Liver (tissue), 9 donors: ENCODE measurements around the gene STXBP1. TPM values are rescaled to one million over a fixed set of nuclear protein-coding genes. Genes with fewer than 3 reads are reported as not detected.

Source experiments
- DNase-seq: peaks from one replicate; pipeline ENCODE4 v3.0.0-alpha.2; 2017; ENCODE audit warnings: low spot score
- H3K27ac ChIP-seq, 2 donors: one replicate each; pipeline ENCODE4 v1.7.0; 2013; ENCODE audit warnings: inconsistent platforms in 2 of 2, low read length in 2 of 2, control low read depth in 1 of 2, low read depth in 1 of 2, mild to moderate bottlenecking in 1 of 2
- H3K27me3 ChIP-seq, 4 donors: one replicate each; pipeline versions ENCODE4 v1.6.1 to v1.7.0; 2013; ENCODE audit warnings: low read length in 3 of 4, inconsistent platforms in 1 of 4, mild to moderate bottlenecking in 1 of 4, moderate library complexity in 1 of 4; ENCODE audit not compliant: control insufficient read depth in 4 of 4, insufficient read depth in 4 of 4
- H3K36me3 ChIP-seq, 4 donors: one replicate each; pipeline versions ENCODE4 v1.6.1 to v1.7.0; 2013; ENCODE audit warnings: low read length in 3 of 4, mild to moderate bottlenecking in 3 of 4, low read depth in 1 of 4, moderate library complexity in 1 of 4; ENCODE audit not compliant: control insufficient read depth in 4 of 4, insufficient read depth in 3 of 4
- H3K4me1 ChIP-seq, 4 donors: one replicate each; pipeline versions ENCODE4 v1.6.1 to v1.7.0; 2013; ENCODE audit warnings: low read length in 3 of 4, mild to moderate bottlenecking in 3 of 4, moderate library complexity in 1 of 4; ENCODE audit not compliant: control insufficient read depth in 4 of 4, insufficient read depth in 4 of 4
- H3K4me3 ChIP-seq, 3 donors: one replicate each; pipeline versions ENCODE4 v1.6.1 to v1.7.0; 2013; ENCODE audit warnings: low read length in 3 of 3, control low read depth in 1 of 3, low read depth in 1 of 3, mild to moderate bottlenecking in 1 of 3
- H3K9ac ChIP-seq, 2 donors: one replicate each; pipeline ENCODE4 v1.7.0; 2013; ENCODE audit warnings: low read length in 2 of 2, mild to moderate bottlenecking in 2 of 2, moderate library complexity in 2 of 2, control low read depth in 1 of 2, low read depth in 1 of 2
- H3K9me3 ChIP-seq, 4 donors: one replicate each; pipeline versions ENCODE4 v1.6.1 to v1.7.0; 2013; ENCODE audit warnings: low read length in 3 of 4; ENCODE audit not compliant: control insufficient read depth in 4 of 4
- ATF3 ChIP-seq: IDR thresholded peaks from 2 replicates; pipeline ENCODE4 v1.6.1; 2016; ENCODE audit warnings: antibody characterized with exemption
- FOXA2 ChIP-seq: IDR thresholded peaks from 2 replicates; pipeline ENCODE4 v1.6.1; 2016; ENCODE audit warnings: antibody characterized with exemption
- HNF4G ChIP-seq: IDR thresholded peaks from 2 replicates; pipeline ENCODE4 v1.6.1; 2016; ENCODE audit warnings: antibody characterized with exemption
- JUND ChIP-seq, 2 donors: IDR thresholded peaks; 2 replicates each; pipeline ENCODE4 v1.6.1; 2016; ENCODE audit warnings: antibody characterized with exemption in 2 of 2
- RAD21 ChIP-seq, 2 donors: IDR thresholded peaks; 2 replicates each; pipeline ENCODE4 v1.6.1; 2016; ENCODE audit warnings: antibody characterized with exemption in 2 of 2, mild to moderate bottlenecking in 2 of 2
- REST ChIP-seq: IDR thresholded peaks from 2 replicates; pipeline ENCODE4 v1.6.1; 2016; ENCODE audit warnings: antibody characterized with exemption, mild to moderate bottlenecking
- SP1 ChIP-seq: IDR thresholded peaks from 2 replicates; pipeline ENCODE4 v1.6.1; 2018; ENCODE audit warnings: antibody characterized with exemption, mild to moderate bottlenecking
- TAF1 ChIP-seq: conservative IDR thresholded peaks from 2 replicates; pipeline ENCODE4 v1.6.1; 2016; ENCODE audit warnings: antibody characterized with exemption, mild to moderate bottlenecking
- YY1 ChIP-seq: IDR thresholded peaks from 2 replicates; pipeline ENCODE4 v1.6.1; 2016; ENCODE audit warnings: antibody characterized with exemption, mild to moderate bottlenecking
- ZBTB33 ChIP-seq: IDR thresholded peaks from 2 replicates; pipeline ENCODE4 v1.6.1; 2016; ENCODE audit warnings: antibody characterized with exemption
- WGBS: extraction: QIAGEN DNeasy Blood & Tissue Kit; methylation state at CpG from one replicate; pipeline ENCODE4 v1.1.7; 2013; 5-methylcytosine and 5-hydroxymethylcytosine counted together
- polyA plus RNA-seq, 2 donors: library from polyadenylated mRNA; stranded (reverse) in 1 of 2; unstranded in 1 of 2; fragments of 200-250 nt in 1 of 2; fragments of >200 nt in 1 of 2; fragmentation: Nextera tagmentation in 1 of 2; extraction: Ambion mirVana in 1 of 2; gene quantifications; one replicate each; pipeline versions ENCODE4 v1.2.1 to v1.2.3, GENCODE V29; 2013 to 2015
- total RNA-seq, 2 donors: library from RNA; depleted of rRNA; stranded (reverse); fragments of >200 nt; gene quantifications; one replicate each; pipeline ENCODE4 v1.2.3, GENCODE V29; 2014
- TF ChIP-seq, protein P1 (sequence below): IDR thresholded peaks from 2 replicates; pipeline ENCODE4 v1.6.1; 2016; ENCODE audit warnings: antibody characterized with exemption
- TF ChIP-seq, protein P2 (sequence below): fragments of 150-350 bp; IDR thresholded peaks from 2 replicates; pipeline ENCODE4 v1.5.1; 2017; ENCODE audit warnings: improper control_type of control experiment, low read depth, low read length; ENCODE audit not compliant: missing input control
- donor health status: healthy.
- donor health status: healthy.
- donor health status: healthy.
- donor health status: healthy.
- donor health status: healthy.

STXBP1 gene
- total and polyA plus RNA-seq, 4 donors: 1.7 to 4.6 (median 2.3) TPM

GRCh38 chr9:127572961-127573721 lies 38.9 kb upstream of the STXBP1 start:
- Histone ChIP-seq H3K4me3 (no peak overlapping the region), H3K36me3 (peaks cover 0 to 2% (median 0%) of the 10 kb centered on the region in 4 donors), H3K9me3 (no peaks in the 10 kb centered on the region), H3K27ac (peak overlapping the region; percentile 31 to 34), H3K4me1 (peaks cover 4 to 15% (median 10%) of the 10 kb centered on the region in 4 donors), H3K9ac (no peak overlapping the region), H3K27me3 (no peaks in the 10 kb centered on the region)
- TF ChIP-seq JUND (IDR thresholded peaks at IDR 0.05) (no peak), YY1 (peak; percentile 74)
- no peak for DNase-seq
- WGBS: 84% methylated on average over 9 of the region's 9 CpGs

- no peak for DNase-seq
- Histone ChIP-seq H3K27me3 (no peaks in the 10 kb centered on the region), H3K4me3 (no peak overlapping the region), H3K27ac (peak overlapping the region; percentile 25 to 26), H3K4me1 (peaks cover 0 to 6% (median 4%) of the 10 kb centered on the region in 4 donors), H3K36me3 (no peaks in the 10 kb centered on the region), H3K9ac (no peak overlapping the region), H3K9me3 (no peaks in the 10 kb centered on the region)
- WGBS: 61% methylated on average over 10 of the region's 10 CpGs
- TF ChIP-seq, protein P1, sequence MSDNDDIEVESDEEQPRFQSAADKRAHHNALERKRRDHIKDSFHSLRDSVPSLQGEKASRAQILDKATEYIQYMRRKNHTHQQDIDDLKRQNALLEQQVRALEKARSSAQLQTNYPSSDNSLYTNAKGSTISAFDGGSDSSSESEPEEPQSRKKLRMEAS: no peak
- TF ChIP-seq SP1: peak; percentile 13
- TF ChIP-seq ZBTB33: no peak
Observed at GRCh38 chr9:127574072-127574993, 37.7 kb upstream of the STXBP1 start.

DNA sequence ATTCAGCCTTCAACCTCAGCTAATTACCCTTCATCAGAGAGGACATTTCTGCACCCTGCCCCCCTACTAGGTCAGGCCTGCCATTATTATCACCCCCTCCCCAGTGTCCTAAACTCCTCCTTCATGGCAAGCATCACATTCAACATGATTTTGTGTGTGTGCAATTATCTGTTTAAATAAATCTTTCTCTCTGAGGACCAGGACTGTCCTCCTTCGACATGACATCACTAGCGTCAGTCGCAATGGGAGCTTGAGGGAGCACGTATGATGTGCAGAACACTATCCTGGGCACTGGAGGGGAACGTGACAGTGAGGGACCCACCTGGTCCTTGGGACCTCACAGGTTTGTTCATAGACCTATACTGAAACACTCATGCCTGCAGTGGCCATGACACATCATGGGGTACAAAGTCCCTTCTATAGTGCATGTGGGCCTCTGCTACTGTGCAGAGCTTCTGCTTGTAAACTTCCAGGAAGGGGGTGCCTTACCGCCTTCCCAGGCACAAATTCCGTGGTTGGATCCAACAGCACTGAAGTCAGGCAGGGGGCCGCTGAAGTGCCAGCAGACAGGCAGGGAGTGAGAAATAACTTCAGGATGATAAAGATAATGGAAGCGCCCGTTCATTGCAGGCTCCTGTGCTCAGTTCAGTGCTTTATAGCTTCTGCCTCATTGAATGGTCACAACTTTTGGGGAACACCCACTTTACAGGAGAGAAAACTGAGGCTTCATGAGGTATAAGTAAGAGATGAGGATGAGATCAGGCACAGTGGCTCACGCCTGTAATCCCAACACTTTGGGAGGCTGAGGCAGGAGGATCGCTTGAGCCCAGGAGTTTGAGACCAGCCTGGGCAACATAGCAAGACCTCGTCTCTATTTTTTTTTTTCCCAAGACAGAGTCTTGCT lies 36.0 kb upstream of the STXBP1 start:
- Histone ChIP-seq H3K27me3 (no peaks in the 10 kb centered on the region), H3K27ac (no peak overlapping the region), H3K4me1 (peaks cover 0 to 2% (median 0%) of the 10 kb centered on the region in 4 donors), H3K36me3 (no peaks in the 10 kb centered on the region), H3K9me3 (no peaks in the 10 kb centered on the region), H3K9ac (no peak overlapping the region), H3K4me3 (no peak overlapping the region)
- WGBS: 88% methylated on average over 13 of the region's 13 CpGs
- no peak for DNase-seq
- TF ChIP-seq ATF3 (no peak), HNF4G (no peak), SP1 (no peak), REST (no peak), RAD21 (IDR thresholded peaks at IDR 0.05) (no peak), ZBTB33 (no peak), FOXA2 (no peak), YY1 (no peak), TAF1 (no peak)
- TF ChIP-seq, protein P2, sequence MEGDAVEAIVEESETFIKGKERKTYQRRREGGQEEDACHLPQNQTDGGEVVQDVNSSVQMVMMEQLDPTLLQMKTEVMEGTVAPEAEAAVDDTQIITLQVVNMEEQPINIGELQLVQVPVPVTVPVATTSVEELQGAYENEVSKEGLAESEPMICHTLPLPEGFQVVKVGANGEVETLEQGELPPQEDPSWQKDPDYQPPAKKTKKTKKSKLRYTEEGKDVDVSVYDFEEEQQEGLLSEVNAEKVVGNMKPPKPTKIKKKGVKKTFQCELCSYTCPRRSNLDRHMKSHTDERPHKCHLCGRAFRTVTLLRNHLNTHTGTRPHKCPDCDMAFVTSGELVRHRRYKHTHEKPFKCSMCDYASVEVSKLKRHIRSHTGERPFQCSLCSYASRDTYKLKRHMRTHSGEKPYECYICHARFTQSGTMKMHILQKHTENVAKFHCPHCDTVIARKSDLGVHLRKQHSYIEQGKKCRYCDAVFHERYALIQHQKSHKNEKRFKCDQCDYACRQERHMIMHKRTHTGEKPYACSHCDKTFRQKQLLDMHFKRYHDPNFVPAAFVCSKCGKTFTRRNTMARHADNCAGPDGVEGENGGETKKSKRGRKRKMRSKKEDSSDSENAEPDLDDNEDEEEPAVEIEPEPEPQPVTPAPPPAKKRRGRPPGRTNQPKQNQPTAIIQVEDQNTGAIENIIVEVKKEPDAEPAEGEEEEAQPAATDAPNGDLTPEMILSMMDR: no peak
